ENCODE data around the gene PI4KB. TPM values are rescaled to one million over a fixed set of nuclear protein-coding genes. Genes with fewer than 3 reads are reported as not detected.

PI4KB gene
- total and polyA plus RNA-seq, 2 of the 4 experiments (the other 2 are of a cell fraction) = 82.4 to 94.5 TPM

DNA sequence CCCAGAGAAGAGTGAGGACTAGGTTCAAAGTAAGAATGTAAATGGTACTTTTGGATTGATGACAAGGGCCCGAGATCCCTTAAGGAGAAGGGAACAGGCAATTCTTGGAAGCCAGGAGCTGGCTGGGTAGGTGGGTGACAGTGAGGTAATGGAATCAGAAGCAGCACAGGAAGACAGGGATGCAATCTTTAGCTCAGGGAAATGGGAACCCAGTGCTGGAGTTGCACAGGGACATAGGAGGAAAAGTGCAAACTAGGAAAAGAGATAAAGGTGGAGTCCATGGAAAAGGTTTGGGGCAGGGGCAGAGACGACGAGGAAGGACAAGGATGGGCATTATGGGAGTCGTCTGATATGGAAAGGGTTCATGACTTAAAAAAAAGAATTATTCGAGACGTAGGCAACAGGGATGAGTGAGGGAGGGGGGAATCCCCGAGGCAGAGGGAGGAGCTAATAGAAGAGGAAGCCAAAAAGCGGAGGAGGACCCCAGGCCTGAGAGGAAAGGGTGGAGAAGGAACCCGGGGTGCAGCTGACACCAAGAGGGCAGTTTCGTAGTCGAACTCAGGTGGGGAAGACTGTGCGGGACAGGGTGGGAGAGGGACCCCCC, 495 bp downstream of the PI4KB start:
- TF ChIP-seq CEBPB (IDR thresholded peaks at IDR 0.05; ENCODE audit: low read depth, low read length) (no peak), MXI1 (IDR thresholded peaks at IDR 0.05; ENCODE audit: borderline replicate concordance, low read depth, low read length) (no peak), CHD1 (IDR thresholded peaks at IDR 0.05; ENCODE audit: low read depth, low read length) (0 out of 2 replicates have a peak, but pooled peaks have one; percentile 5), MAZ (IDR thresholded peaks at IDR 0.05; ENCODE audit: borderline replicate concordance, low read depth, low read length) (peak; percentile 45)
- Histone ChIP-seq H3K9ac (ENCODE audit: low read depth, low read length) (peak overlapping the region; percentile 90), H2AK9ac (replicated peaks; ENCODE audit: low read depth, low read length, poor library complexity) (peak overlapping the region; percentile 87), H3K4ac (ENCODE audit: low read depth, low read length) (peak overlapping the region; percentile 88), H3K27me3 (ENCODE audit: control insufficient read depth, insufficient read depth, low read length) (no peaks in the 10 kb centered on the region), H2BK15ac (ENCODE audit: low read depth, low read length) (0 out of 3 replicates have a peak overlapping the region, but pooled peaks have one; percentile 29), H3K14ac (replicated peaks; ENCODE audit: low read depth, low read length) (peak overlapping the region; percentile 84), H3K56ac (ENCODE audit: extremely low read depth, insufficient read depth, low read length) (peak overlapping the region; percentile 99), H3K4me2 (ENCODE audit: low read depth, low read length) (peak overlapping the region; percentile 100), H3K9me3 (ENCODE audit: control insufficient read depth, insufficient read depth, low read length) (no peaks in the 10 kb centered on the region), H2BK120ac (ENCODE audit: low read depth, low read length) (peak overlapping the region; percentile 50), H4K20me1 (ENCODE audit: insufficient read depth, low read length) (peaks cover 17% of the 10 kb centered on the region), H3K36me3 (ENCODE audit: control insufficient read depth, insufficient read depth, low read length) (peaks cover 15% of the 10 kb centered on the region), H2AFZ (replicated peaks; ENCODE audit: low read length, poor library complexity) (peak overlapping the region; percentile 75), H3K79me1 (ENCODE audit: low read depth in 1 of 2, low read length in 2 of 2) (peaks cover 16 to 53% of the 10 kb centered on the region in 2 experiments), H3K9me1 (ENCODE audit: insufficient read depth, low read length) (peaks cover 12% of the 10 kb centered on the region), H4K8ac (ENCODE audit: low read depth in 2 of 2, low read length in 2 of 2) (peak overlapping the region; percentile 65 to 97; a peak in 3 of 4 replicates), H2BK5ac (ENCODE audit: low read depth, low read length, poor library complexity, severe bottlenecking) (peak overlapping the region; percentile 92), H3K23ac (ENCODE audit: low read depth, low read length) (peak overlapping the region; percentile 82), H3K4me1 (ENCODE audit: control insufficient read depth, insufficient read depth, low read length) (peaks cover 9% of the 10 kb centered on the region), H2BK20ac (ENCODE audit: low read depth, low read length) (peak overlapping the region; percentile 38; the same call in 1 of the 2 replicates), H3K27ac (ENCODE audit: insufficient read depth, low read length) (peak overlapping the region; percentile 88), H2AK5ac (ENCODE audit: low read depth, low read length) (peak overlapping the region; percentile 89), H3K4me3 (ENCODE audit: insufficient read depth, low read depth, low read length) (peak overlapping the region; percentile 88), H4K5ac (ENCODE audit: low read depth, low read length) (peak overlapping the region; percentile 36), H4K91ac (ENCODE audit: insufficient read depth, low read depth, low read length) (peak overlapping the region; percentile 40), H3K18ac (ENCODE audit: low read depth, low read length) (peak overlapping the region; percentile 53)
- dilution Hi-C loops (cut with HindIII; ENCODE audit: low sequenced_read_pairs, unreplicated experiment) (no loop called here), in situ Hi-C loops (cut with MboI; ENCODE audit: low sequenced_read_pairs) (no loop called here), intact Hi-C loops (cut with micrococcal nuclease) (loop anchor here (1.0 to 10.0 kb wide), 2 partner anchors 15 to 218 kb away; partner anchors contain the start of gene TUFT1)
- DNase-seq = peak; percentile 49
- peak; percentile 54 for ATAC-seq (ENCODE audit: low read depth)
- WGBS, 2 experiments (ENCODE audit: extremely low coverage in 2 of 2, insufficient read length in 1 of 2) = 3% methylated on average over 4 of the region's 12 CpGs; no CpG with 5 or more reads in 1 of the 2 experiments
- ChIA-PET CTCF (interaction anchor here (1.3 to 1.8 kb wide), 3 partner anchors 13 to 26 kb away, joined by 5 to 9 read pairs (median 5); no protein-coding TSS in a partner anchor), POLR2A (ENCODE audit: unreplicated experiment) (interaction anchor here (0.6 to 1.6 kb wide), 6 partner anchors 13 to 23 kb away, joined by 3 to 4 read pairs (median 4); no protein-coding TSS in a partner anchor)
- BruUV-seq (replicated peaks) = TSS peak; percentile 63

Measured in IMR-90 (cell line).